Pons (tissue), 1 donor: Measurements from ENCODE around the gene PER2.

Experiments
- DNase-seq: peaks from one replicate; pipeline ENCODE4 v3.0.0-alpha.2; 2016; ENCODE audit warnings: low spot score

The PER2 gene

DNA sequence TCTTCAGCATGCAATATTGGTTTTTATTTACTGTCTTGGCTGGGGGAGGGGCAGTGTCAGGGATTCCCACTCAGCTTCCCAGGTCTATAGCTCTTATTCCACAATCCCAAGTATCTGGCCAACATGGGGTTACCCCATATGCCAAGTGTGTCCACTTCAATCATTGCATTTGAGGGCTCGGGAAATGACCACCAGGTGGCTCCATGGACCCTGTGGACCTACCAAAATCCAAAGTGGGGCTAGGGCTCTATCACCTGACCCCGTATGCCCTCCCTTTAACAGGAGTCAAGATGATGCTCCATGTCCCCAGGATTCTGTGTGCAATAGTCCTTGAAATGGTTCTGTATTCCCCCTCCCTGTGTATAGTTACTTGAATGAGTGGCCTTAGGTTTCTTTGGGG lies 19.8 kb upstream of the PER2 start:
- no peak for DNase-seq

DNA sequence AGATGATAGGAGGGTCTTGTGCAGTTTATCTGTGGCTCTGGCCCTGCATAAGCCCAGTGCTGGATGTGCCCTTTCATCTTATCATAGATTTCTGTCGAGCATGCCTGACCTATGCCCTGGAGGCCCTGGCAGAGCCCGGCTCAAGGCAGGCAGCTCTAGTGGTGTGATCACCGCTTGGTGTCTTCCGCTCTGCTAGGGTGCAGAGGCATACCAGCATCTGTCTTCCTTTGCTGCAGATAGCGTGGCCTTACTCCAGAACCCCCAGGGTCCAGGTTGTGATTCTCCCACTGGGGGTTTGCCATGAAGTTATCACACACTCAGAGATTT lies 18.2 kb upstream of the PER2 start:
- no peak for DNase-seq

DNA sequence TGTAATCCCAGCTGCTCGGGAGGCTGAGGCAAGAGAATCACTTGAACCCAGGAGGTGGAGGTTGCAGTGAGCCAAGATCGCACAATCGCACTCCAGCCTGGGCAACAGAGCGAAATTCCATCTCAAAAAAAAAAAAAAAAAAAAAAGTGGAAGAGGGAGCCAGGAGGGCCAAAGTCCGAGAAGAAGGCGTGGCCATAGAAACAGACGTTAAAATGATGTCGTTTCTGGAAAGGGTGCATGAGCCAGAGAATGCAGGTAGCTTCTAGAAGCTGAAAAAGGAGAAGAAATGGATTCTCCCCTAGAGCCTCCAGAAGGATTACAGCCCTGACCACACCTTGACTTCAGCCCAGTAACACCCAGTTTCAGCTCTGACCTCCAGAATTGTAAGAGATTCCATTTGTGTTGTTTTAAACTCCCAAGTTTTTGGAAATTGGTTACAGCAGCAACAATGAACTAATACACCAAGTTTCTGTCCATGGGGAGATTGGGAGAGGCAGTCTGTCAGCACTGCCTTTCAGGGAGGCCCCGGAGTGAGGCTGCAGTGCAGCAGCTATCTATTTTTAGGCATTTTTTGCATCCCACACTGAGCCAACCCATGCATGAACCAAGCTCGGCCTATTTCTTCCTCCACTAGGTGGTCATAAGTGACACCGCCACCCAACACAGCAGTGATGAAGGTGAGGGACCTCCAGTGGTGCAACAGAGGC lies 17.7 kb upstream of the PER2 start:
- no peak for DNase-seq

DNA sequence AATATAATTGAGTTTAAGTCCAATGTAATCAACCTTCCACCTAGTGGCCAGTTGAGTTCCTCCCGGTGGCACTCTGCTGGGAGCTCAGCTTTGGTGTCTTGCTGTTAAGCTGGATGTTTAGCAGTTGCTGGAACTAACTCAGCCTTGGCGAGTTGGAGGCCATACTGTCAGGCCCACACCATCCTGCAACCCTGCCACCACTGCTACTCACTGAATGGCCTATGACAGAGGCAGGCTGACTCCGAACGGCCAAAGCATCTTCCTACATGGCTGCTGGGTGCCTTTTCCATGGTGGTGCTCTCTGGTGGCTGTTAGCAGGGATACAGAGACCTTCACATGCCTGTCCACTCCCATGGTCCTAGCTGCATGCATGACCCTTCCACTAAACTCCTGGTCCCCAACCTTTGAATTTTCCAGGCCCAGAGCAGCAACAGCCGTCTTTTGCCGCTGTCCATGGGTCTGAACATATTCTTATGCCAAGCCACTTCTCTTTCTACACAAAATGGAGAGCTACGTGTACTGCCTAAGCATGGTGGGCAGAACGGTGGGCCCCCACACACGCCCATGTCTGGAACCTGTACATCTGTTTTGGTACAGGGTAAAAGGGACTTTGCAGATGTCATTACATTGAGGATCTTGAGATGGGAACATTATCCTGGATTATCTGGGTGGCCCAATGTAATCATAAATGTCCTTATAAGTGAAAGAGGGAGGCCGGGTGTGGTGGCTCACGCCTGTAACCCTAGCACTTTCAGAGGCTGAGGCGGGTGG lies 16.9 kb upstream of the PER2 start:
- DNase-seq: no peak

DNA sequence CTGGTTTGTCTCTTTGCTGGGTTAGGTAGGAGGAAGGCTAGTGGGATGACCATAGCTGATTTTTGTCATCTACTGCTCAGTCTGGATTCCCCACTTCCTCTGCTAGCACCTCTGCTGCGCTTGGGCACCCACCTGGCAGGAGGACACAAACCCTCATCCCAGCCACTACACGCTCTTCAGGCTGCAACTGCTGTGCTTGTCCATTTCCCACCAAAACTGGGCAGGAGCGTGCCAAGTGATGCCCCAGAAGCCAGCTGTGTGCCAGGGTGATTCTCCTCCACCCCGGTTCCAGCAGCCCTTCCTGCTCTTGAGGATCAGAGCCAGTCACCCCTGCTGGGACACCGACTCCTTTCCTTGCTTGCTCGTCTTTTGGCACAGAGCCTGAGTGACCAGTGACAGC lies 15.7 kb upstream of the PER2 start:
- DNase-seq: no peak

DNA sequence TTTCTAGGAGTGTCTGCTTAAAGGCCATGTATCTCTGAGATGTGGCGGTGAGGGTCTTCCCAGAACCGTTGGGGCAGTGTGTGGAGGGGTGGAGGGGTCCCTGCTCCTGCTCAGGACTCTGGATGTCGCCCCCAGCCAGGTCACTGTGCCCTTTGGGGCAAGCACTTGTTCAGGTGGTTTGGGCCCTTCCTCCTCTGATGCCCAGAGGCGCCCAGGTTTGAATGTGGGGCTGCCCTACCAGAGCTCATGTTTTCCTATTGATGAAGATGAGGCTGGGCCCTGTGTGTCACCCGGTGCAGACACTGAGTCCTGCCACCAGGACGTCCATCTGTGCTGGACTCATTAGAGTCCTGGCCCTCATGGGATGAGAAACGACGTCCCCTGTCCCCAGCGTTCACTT lies 14.3 kb upstream of the PER2 start:
- DNase-seq: no peak

DNA sequence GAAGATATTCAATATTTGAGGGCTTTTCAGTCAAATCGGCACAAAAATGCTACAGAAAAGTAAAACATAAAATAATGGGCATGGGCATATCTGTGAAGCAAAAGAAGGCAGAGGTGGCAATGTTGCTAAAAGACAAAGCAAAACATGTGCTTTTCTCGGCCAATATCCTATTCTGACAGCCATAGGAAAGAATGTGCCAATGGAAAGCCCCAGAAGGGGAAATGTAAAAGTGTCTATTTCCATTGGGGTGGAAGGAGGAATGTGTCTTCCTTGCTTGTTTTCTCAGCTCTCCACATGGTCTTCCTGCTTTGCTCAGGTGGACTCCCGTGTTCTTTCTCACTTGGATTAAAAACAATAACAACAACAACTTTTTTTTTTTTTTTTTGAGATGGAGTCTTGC lies 13.7 kb upstream of the PER2 start:
- no peak for DNase-seq

DNA sequence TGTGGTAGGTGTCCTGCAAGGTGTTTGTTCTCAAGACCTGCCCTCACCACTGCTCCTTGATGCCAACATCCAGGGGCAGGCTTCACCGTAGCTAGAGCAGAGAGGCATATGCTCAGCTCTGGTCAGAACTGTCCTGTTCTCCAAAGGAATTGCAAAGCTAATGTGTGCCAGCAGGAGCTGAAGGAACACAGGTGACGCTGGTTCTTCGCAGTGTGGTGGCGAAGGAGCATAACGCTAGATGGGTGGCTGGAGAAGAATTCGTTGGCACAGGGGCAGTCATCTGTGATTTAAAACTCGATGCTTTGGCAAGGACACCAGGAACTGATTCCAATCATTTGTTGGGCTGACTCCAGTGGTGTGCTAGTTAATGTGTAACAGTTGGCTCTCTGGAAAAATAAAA lies 11.4 kb upstream of the PER2 start:
- DNase-seq: no peak

DNA sequence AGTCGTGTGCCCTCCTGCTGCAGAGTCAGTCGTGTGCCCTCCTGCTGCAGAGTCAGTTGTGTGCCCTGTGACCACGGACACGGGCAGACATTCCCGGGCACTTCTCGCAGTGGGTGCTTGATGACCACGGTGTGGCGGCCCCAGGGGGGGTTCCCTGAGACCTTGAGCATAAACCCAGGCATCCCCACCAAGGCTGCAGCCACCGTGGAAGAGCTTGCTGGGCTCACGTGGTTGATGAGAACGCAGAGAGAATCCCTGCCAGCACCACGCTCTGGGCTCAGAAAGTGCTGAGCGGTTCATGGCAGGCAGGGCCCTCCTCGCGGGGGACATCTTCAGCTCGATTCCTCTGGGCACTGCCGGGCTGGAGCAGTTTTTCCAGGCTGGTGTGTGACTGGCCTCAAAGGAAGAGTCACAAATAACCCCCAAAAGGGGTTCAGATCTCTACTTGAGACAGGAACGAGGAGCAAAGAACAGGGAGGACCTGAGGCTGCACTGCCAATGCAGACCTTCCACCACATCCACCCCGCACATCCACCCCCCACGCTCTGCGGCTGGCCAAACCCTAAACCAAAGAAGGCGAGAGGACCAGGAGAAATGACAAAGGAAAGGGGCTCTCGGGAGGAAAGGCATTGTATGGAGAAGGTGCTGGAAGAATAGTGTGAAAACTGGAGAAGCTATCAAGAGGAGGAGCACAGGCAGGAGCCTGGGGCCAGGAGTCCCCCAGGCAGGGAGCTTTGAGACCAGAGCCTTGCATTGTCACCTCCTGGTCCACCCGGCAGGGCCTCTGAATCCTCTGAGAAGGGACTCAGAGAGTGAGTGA lies 8.4 kb upstream of the PER2 start:
- DNase-seq: no peak

DNA sequence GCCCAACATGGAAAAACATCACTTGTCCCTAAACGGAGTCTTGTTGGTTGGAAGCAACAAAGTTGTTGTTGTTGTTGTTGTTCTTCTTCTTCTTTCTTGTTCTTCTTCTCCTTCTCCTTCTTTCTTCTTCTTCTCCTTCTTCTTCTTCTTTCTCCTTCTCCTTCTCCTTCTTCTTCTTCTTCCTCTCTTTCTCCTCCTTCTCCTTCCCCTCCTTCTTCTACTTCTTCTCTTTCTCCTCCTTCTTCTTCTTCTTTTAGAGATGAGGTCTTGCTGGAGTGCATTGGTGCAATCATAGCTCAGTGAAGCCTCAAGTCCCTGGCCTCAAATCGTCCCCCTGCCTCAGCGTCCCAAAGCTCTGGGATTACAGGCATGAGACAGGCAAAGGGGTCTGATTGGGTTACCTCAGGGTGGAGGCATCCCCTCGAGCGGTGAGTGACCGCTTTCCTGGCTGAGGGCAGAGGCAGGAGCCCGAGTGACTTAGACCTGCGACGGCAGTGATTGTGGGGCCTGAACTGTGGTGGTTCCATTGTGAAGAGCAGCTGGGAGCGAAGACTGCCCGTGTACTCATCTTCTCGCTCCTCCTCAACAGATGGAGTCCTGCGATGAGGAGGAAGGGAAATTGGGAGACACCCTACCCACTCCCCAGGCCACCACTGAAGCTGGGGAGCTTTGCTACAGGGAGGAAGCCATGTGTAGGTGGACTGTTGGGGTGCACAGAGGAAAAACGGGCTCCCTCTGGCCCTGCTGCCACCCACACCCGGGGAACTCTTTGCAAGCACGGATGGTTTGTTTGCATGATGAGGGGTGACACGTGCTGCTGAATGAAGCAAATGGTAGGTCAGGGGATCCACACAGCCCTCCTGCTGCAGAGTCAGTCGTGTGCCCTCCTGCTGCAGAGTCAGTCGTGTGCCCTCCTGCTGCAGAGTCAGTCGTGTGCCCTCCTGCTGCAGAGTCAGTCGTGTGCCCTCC lies 7.0 kb upstream of the PER2 start:
- no peak for DNase-seq

DNA sequence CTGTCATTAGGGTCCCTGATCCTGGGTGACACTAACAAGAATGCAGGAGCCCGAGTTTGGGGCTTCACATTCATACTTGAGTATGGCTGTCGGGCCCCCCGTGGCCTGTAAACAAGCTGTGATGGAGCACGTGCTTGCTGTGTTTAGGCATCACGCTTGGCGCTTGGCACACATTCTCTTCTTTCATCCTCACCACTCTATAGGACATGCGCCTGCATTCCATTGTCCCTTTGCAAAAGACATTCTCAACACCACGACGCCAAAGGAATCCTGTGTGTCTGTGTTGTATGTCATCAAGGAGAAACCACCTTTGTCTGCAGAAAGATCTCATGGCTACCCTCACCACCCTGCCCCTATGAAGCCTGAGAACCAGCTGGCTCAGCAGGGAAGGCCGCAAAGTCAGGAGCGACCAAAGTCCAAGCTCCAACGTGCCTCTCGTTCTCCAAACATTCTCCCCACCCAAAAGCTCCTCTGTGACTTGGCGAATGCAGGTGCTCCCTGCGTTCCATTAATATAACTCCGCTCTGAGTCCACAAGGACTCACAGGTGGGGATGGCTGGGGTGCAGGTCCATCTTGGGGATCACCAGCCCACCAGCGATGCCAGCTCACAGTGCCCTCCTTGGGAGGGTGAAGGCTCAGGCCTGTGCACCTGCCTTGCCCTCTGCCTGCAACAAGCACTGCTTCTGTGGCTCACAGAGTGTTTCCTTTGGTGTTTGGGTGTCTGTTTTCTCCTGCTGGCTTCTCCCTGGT lies 6.2 kb upstream of the PER2 start:
- DNase-seq: no peak

DNA sequence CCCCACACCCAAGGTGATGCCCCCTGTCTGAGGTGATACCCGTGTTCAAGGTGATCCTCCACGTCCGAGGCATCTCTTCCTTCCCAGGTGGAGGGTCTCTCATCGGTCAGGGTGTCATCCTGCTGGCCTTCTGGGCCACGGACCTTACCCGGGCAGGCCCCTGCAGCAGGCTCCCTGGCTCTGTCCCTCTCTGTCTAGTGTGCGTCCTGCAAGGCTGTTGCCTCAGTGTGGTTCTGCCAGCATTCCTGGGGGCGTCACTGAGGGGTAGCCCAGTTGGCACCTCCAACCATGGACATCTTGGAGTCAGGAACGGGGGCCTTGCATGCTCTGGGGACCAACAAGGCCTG lies 5.6 kb upstream of the PER2 start:
- no peak for DNase-seq

DNA sequence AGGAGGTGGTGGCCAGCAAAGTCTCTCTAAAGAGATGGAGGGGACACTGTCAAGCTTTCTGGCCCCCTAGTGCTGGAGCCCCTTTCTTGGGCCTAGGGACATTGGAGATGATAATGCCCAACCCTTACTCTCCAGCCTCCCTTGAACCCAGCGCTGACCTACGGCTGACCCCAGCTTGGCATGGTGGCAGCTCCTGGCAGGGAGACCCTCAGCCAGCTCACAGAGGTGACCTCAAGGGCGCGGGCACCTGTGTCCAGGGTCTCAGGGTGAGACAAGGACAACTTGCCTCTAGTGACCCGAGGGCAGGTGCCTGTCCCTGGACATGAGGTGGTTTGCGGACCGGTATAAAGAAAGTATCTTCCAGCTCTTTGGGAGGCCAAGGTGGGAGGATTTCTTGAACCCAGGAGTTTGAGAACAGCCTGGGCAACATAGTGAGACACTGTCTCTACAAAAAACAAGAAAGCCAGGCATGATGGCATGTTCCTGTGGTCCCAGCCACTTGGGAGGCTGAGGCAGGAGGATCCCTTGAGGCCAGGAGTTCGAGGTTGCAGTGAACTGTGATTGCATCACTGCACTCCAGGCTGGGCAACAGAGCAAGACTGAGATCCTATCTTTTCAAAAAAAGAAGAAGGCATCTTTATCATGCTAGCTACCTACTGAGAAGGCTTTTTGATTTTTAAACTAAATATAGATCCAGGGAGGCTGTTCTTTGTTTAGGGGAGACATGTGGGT lies 3.3 kb upstream of the PER2 start:
- DNase-seq: no peak

DNA sequence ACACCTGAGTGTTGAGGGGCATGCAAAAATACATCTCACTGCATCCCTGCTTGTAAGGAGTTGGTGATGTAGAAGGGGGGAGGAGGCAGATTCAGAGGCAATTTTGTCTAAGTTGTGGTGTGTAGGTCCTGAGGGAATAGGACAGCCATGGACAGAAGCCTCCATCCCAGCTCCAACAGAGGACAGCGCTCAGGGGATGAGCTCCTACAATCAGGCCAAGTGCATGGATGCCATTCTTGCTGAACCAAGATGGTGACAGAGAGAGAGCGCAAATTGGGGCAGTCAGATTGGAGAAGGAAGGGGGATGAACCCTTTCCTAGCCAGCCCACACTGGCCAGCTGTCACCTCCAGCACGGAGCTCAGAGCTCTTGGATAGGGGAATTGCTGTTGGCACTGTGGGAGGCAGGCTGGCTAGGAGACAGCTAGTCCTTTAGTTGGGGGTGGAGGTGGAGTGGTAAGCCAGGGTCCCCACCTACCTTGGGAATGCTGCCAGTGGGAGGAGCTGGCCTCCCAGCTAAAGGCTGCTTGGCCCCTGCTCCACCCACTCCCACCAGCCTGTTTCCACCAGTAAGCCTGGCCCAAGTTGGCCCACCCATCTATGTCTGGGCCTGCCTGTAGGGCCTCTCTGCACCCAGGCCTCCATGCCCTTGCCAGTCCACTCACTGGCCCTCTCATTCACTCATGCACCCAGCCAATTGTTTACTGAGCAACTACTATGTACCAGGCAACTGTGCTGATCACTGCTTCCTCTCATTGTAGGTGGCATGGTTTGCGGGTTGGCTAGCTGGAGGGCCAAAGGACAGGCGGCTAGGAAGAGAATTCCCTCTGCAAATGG lies 2.5 kb upstream of the PER2 start:
- no peak for DNase-seq

DNA sequence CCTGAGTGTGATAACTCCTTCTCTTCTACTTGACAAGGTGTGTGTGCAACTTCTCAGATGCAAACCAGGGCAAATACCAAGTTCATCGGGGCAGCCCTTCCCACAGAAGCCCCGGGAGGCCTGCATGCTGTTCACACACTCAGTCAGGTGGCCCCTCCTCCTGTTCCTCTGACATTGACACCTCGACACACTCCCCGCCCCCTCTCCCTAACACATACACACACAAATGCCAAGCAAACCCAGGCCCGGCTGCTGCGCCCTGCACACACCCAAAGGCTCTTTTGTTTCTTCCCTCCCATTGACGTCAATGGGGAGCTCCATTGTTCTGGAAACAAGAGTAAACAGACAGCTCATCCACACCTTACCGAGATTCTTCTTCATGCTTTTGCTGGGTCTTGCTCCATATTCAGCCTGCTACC lies 1.7 kb upstream of the PER2 start:
- DNase-seq: peak; percentile 94

DNA sequence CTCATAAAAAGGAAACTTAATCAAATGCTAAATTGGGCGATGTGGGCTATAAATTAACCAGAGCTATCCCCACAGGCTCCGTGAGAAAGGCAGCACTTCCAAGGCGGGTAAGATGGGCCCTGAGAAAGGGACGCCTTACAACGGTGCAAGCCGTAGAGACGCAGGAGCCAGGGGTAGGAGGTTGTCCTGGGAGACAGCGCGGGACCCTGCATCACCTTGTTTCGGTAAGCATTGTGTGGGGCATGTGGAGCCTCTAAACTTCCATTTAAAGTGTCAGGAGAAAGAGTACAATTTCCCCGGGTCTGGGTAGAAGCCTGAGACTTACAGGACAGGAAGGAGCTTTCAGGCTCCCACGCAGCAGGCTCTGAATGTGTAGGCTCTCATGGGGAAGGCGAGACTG lies 1.2 kb upstream of the PER2 start:
- DNase-seq: no peak

DNA sequence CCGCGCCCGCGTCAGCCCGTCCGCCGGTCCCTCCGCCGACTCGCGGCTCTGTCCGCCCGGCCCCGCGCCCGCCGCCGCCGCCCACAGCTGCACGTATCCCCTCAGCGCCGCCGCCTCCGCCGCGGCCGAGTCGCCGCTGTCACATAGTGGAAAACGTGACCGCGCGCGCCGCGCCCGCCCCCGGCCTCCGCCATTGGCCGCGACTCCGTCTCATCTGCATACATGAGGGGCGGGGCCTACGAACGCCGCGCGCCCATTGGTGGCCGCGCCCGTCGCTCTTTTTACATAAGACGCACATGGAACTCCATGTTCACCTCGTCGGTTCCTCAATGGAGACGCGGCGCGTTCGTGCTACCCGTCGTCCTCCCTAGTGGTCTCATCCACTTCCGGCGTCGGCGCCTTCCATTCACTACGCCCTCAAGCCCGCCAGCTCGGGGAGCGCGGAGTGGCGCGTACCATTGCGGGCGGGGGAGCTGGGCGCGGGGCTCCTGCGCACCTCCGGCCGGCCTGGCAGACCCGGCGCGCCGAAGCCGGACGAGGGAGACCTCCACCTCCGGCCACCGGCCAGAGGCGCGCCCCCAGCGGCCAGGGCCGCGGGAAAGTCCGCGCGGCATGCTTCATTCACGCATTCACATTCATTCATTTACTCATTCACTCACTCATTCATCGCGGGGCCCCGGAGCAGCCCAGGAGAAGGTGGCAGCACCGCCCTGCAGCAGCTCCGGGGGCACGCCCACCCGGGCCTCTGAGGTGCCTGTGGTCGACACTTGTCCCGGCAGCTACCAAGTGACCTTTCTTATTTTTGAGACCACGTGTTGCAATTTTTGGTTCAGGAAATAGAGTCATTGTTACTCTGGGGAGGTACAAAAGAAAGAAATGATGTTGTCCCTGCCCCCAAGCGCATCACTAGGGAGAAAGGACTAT lies 502 bp upstream of the PER2 start:
- peak; percentile 97 for DNase-seq

DNA sequence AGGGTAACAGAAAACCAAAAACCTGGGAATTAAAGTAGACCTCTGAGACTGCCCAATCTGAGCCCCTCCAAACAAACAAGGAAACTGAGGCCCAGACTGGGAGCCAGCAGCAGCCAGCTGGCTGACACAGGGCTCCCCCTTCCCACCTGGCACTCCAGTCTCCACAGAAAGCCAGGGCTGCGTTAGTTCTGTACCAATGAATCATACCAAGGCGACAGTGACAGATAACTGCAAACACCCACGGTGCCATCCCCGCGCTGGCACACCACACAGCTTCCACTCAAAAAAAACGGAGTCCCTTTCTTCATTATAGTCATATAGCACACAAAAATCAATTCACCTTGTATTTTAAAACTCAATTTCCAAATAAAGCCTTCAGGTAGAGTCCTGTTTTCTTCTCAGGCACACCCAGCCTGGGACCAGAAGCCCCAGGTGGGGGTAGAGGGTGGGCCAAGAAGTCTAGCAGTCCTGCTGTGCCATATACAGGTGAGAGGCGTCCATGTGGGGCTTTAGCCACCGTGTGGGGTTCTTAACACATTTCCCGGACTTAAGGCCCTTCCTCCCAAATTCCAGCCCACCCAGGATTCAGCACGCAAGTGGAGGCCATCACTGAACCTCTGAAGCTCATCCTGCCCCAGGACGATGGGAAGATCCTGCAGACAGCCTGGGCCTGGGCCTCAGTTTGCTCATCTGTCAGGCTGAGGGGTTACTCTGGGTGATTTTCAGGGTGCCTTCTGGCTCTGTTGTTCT lies 1.2 kb downstream of the PER2 start:
- no peak for DNase-seq
